ENCODE measurements around the gene BRIP1. TPM values are rescaled to one million over a fixed set of nuclear protein-coding genes. Genes with fewer than 3 reads are reported as not detected.

BRIP1 gene
- total RNA-seq, 4 donors from 2014 or later = 0.13 to 0.42 (median 0.31) TPM

DNA sequence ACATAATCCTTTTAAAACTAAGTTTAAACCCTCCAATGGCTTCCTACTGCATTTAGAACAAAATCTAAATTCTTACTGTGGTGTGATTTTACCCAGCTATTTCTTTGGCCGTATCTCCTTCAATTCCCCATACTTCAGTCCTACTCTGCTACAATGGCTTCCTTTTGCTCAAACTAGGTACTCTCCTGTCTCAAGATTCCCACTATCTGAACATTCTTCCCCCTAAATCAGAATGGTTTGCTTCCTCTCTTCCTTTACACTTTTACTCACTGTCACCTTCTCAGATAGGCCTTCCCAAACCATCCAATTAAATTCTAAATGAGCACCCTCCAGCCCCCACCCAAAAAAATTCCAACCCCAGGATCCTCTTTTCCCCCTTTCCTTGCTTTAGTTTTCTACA is 109.2 kb downstream of the BRIP1 start:
- no peak for DNase-seq (ENCODE audit: extremely low spot score)
- Histone ChIP-seq H3K4me1 (no peaks in the 10 kb centered on the region), H3K27ac (replicated peaks in 1 of 4) (no peak overlapping the region), H3K4me3 (no peak overlapping the region), H3K36me3 (no peaks in the 10 kb centered on the region), H3K9me3 (no peaks in the 10 kb centered on the region), H3K27me3 (no peaks in the 10 kb centered on the region)
- no peak for TF ChIP-seq POLR2A (IDR thresholded peaks at IDR 0.05; ENCODE audit: low read depth)
- TF ChIP-seq, protein P1, sequence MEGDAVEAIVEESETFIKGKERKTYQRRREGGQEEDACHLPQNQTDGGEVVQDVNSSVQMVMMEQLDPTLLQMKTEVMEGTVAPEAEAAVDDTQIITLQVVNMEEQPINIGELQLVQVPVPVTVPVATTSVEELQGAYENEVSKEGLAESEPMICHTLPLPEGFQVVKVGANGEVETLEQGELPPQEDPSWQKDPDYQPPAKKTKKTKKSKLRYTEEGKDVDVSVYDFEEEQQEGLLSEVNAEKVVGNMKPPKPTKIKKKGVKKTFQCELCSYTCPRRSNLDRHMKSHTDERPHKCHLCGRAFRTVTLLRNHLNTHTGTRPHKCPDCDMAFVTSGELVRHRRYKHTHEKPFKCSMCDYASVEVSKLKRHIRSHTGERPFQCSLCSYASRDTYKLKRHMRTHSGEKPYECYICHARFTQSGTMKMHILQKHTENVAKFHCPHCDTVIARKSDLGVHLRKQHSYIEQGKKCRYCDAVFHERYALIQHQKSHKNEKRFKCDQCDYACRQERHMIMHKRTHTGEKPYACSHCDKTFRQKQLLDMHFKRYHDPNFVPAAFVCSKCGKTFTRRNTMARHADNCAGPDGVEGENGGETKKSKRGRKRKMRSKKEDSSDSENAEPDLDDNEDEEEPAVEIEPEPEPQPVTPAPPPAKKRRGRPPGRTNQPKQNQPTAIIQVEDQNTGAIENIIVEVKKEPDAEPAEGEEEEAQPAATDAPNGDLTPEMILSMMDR (IDR thresholded peaks at IDR 0.05) = no peak
- TF ChIP-seq POLR2AphosphoS5 (IDR thresholded peaks at IDR 0.05) = no peak
- no peak for TF ChIP-seq EP300 (IDR thresholded peaks at IDR 0.05)
- WGBS = 94% methylated on average over 1 of the region's 1 CpG
- intact Hi-C loops (cut with DNase I) = no loop called here

GRCh38 chr17:61753696-61754095 is 109.6 kb downstream of the BRIP1 start:
- no peaks in the 10 kb centered on the region for H3K9me3 ChIP-seq
- no peaks in the 10 kb centered on the region for H3K27me3 ChIP-seq
- H3K36me3 ChIP-seq = no peaks in the 10 kb centered on the region
- H3K4me3 ChIP-seq = no peak overlapping the region
- TF ChIP-seq EP300 (IDR thresholded peaks at IDR 0.05) (no peak), POLR2A (IDR thresholded peaks at IDR 0.05; ENCODE audit: low read depth) (no peak), POLR2AphosphoS5 (IDR thresholded peaks at IDR 0.05) (no peak)
- TF ChIP-seq, protein P1 (IDR thresholded peaks at IDR 0.05) = no peak
- no peak for DNase-seq (ENCODE audit: extremely low spot score)
- H3K27ac ChIP-seq (replicated peaks in 1 of 4) = no peak overlapping the region
- WGBS = 95% methylated on average over 1 of the region's 1 CpG
- intact Hi-C loops (cut with DNase I) = no loop called here
- no peaks in the 10 kb centered on the region for H3K4me1 ChIP-seq

DNA sequence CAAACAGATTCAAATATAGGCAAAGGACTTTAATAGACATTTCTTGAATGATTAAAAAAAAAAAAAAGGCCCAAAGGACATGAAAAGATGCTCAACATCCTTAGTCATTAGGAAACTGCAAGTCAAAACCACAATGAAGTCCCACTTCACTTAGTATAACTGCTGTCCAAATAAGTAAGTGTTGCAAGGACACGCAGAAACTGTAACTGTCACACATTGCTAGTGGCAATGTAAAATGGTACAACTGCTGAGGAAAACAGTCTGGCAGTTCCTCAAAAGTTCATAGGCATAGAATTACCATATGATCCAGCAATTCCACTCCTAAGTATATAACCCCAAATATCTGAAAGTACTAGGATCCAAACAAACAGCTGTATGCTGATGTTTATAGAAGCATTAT is 112.7 kb downstream of the BRIP1 start:
- Histone ChIP-seq H3K4me1 (no peaks in the 10 kb centered on the region), H3K27ac (replicated peaks in 1 of 4) (no peak overlapping the region), H3K27me3 (no peaks in the 10 kb centered on the region), H3K4me3 (no peak overlapping the region), H3K9me3 (peaks cover 0 to 15% (median 0%) of the 10 kb centered on the region in 4 donors), H3K36me3 (no peaks in the 10 kb centered on the region)
- intact Hi-C loops (cut with DNase I) = no loop called here
- no peak for TF ChIP-seq EP300 (IDR thresholded peaks at IDR 0.05)
- no peak for TF ChIP-seq POLR2AphosphoS5 (IDR thresholded peaks at IDR 0.05)
- TF ChIP-seq, protein P1 (IDR thresholded peaks at IDR 0.05) = no peak
- TF ChIP-seq POLR2A (IDR thresholded peaks at IDR 0.05; ENCODE audit: low read depth) = no peak
- 80% methylated on average over 1 of the region's 1 CpG for WGBS
- no peak for DNase-seq (ENCODE audit: extremely low spot score)

GRCh38 chr17:61749823-61750404 is 113.4 kb downstream of the BRIP1 start:
- whole genome bisulfite sequencing = 97% methylated on average over 3 of the region's 3 CpGs
- no peaks in the 10 kb centered on the region for H3K27me3 ChIP-seq
- no peak overlapping the region for H3K27ac ChIP-seq (replicated peaks in 1 of 4)
- intact Hi-C loops (cut with DNase I) = no loop called here
- no peak for DNase-seq (ENCODE audit: extremely low spot score)
- no peaks in the 10 kb centered on the region for H3K4me1 ChIP-seq
- TF ChIP-seq POLR2AphosphoS5 (IDR thresholded peaks at IDR 0.05) = no peak
- TF ChIP-seq, protein P1 (IDR thresholded peaks at IDR 0.05) = no peak
- TF ChIP-seq POLR2A (IDR thresholded peaks at IDR 0.05; ENCODE audit: low read depth) = no peak
- no peak for TF ChIP-seq EP300 (IDR thresholded peaks at IDR 0.05)
- peaks cover 0 to 15% (median 0%) of the 10 kb centered on the region in 4 donors for H3K9me3 ChIP-seq
- no peak overlapping the region for H3K4me3 ChIP-seq
- no peaks in the 10 kb centered on the region for H3K36me3 ChIP-seq
